Hepatocyte (in vitro differentiated cells): ENCODE results near the gene RNF19B.

Experiments
- CTCF ChIP-seq: fragments of 200-600 bp; sonication (generic); IDR thresholded peaks from 2 replicates; pipeline ENCODE4 v1.5.1; 2016; ENCODE audit warnings: antibody characterized with exemption, mild to moderate bottlenecking; ENCODE audit not compliant: poor library complexity
- EZH2phosphoT487 ChIP-seq: fragments of 200-600 bp; sonication (generic); IDR thresholded peaks from one replicate; pipeline ENCODE4 v1.6.1; 2018; ENCODE audit warnings: antibody characterized with exemption, mild to moderate bottlenecking, low read depth, moderate library complexity; ENCODE audit not compliant: unreplicated experiment, severe bottlenecking

- no peak for TF ChIP-seq CTCF
- no peak for TF ChIP-seq EZH2phosphoT487
Observed at GRCh38 chr1:32972814-32973428, 8.3 kb upstream of the RNF19B start.
